22Rv1 (cell line): ENCODE results near the gene ARPC2.

ENCODE experiments used
- ZFX ChIP-seq: fragments of 450-650 bp; IDR thresholded peaks from 2 replicates; pipeline ENCODE4 v1.6.1; 2017; ENCODE audit warnings: antibody characterized with exemption, borderline replicate concordance
- TF ChIP-seq, protein P1 (sequence below): fragments of 450-650 bp; IDR thresholded peaks from 2 replicates; pipeline ENCODE4 v1.5.1; 2017; ENCODE audit warnings: mild to moderate bottlenecking

DNA sequence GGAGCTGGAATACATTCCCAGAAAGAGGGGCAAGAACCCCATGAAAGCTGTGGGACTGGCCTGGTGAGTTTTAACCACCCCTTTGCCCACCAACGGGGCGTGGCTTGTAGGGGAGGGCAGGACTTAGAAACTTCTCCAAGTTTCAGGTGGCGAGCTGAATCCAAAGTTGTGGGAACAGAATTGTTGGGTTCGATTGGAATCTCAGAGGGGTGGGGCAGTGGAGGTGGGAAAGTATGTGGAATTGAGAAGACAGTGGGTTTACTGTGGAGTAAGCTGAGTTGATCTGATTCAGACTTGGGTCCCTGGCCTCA is 54.5 kb downstream of the ARPC2 start:
- TF ChIP-seq, protein P1, sequence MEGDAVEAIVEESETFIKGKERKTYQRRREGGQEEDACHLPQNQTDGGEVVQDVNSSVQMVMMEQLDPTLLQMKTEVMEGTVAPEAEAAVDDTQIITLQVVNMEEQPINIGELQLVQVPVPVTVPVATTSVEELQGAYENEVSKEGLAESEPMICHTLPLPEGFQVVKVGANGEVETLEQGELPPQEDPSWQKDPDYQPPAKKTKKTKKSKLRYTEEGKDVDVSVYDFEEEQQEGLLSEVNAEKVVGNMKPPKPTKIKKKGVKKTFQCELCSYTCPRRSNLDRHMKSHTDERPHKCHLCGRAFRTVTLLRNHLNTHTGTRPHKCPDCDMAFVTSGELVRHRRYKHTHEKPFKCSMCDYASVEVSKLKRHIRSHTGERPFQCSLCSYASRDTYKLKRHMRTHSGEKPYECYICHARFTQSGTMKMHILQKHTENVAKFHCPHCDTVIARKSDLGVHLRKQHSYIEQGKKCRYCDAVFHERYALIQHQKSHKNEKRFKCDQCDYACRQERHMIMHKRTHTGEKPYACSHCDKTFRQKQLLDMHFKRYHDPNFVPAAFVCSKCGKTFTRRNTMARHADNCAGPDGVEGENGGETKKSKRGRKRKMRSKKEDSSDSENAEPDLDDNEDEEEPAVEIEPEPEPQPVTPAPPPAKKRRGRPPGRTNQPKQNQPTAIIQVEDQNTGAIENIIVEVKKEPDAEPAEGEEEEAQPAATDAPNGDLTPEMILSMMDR, result no peak
- TF ChIP-seq ZFX, result no peak
